CD4-positive, alpha-beta memory T cell (primary cell): ENCODE measurements around the gene PRKG2. TPM values are rescaled to one million over a fixed set of nuclear protein-coding genes. Genes with fewer than 3 reads are reported as not detected.

Experiments
- CTCF ChIA-PET: fragments of 350-600 bp; sonication (Branson Sonifier 250); formaldehyde crosslinking; loops from one replicate; lab custom pipeline; 2021; ENCODE audit warnings: inconsistent platforms; ENCODE audit not compliant: partially characterized antibody; lab: Charles Lee
- POLR2A ChIA-PET: fragments of 350-600 bp; sonication (Branson Sonifier 250); formaldehyde crosslinking; loops from one replicate; lab custom pipeline; 2021; ENCODE audit not compliant: partially characterized antibody; lab: Charles Lee
- DNase-seq, 5 donors: peaks; one replicate each; pipeline versions ENCODE4 v3.0.0 to v3.0.0-alpha.2; 2020 to 2022; ENCODE audit warnings: mixed read lengths in 1 of 5
- H3K27ac ChIP-seq: one replicate; pipeline ENCODE4 v1.7.0; 2013; ENCODE audit warnings: low read depth, low read length
- H3K27me3 ChIP-seq: 2 replicates; pipeline ENCODE4 v1.7.0; 2013; ENCODE audit warnings: mild to moderate bottlenecking, low read length, moderate library complexity; ENCODE audit not compliant: insufficient read depth
- H3K36me3 ChIP-seq: 2 replicates; pipeline ENCODE4 v1.7.0; 2013; ENCODE audit warnings: mild to moderate bottlenecking, low read length, moderate library complexity; ENCODE audit not compliant: insufficient read depth
- H3K4me1 ChIP-seq: 2 replicates; pipeline ENCODE4 v1.7.0; 2013; ENCODE audit warnings: mild to moderate bottlenecking, low read length, moderate library complexity; ENCODE audit not compliant: insufficient read depth
- H3K4me3 ChIP-seq, 2 donors: one replicate each; pipeline ENCODE4 v1.7.0; 2013; ENCODE audit warnings: low read length in 2 of 2, mild to moderate bottlenecking in 1 of 2
- H3K9me3 ChIP-seq, 2 donors: one replicate each; pipeline ENCODE4 v1.7.0; 2013; ENCODE audit warnings: low read length in 2 of 2, control low read depth in 1 of 2; ENCODE audit not compliant: control insufficient read depth in 1 of 2
- H3K27ac Mint-ChIP-seq, 7 donors: one replicate each; pipeline ENCODE4 v1.8.0; 2020 to 2021; ENCODE audit warnings: mixed read lengths in 7 of 7, mild to moderate bottlenecking in 6 of 7, inconsistent platforms in 3 of 7, moderate library complexity in 3 of 7
- H3K27me3 Mint-ChIP-seq, 2 donors: one replicate each; pipeline ENCODE4 v1.8.0; 2020 to 2021; ENCODE audit warnings: mixed read lengths in 2 of 2
- H3K36me3 Mint-ChIP-seq, 2 donors: one replicate each; pipeline ENCODE4 v1.8.0; 2020 to 2021; ENCODE audit warnings: mixed read lengths in 2 of 2, inconsistent platforms in 1 of 2, mild to moderate bottlenecking in 1 of 2
- H3K4me1 Mint-ChIP-seq, 4 donors: one replicate each; pipeline ENCODE4 v1.8.0; 2020 to 2021; ENCODE audit warnings: mixed read lengths in 4 of 4, mild to moderate bottlenecking in 1 of 4
- H3K4me3 Mint-ChIP-seq, 8 donors: one replicate each; pipeline ENCODE4 v1.8.0; 2020 to 2021; ENCODE audit warnings: mixed read lengths in 8 of 8, mild to moderate bottlenecking in 7 of 8, moderate library complexity in 6 of 8, inconsistent platforms in 3 of 8
- H3K9me3 Mint-ChIP-seq, 8 donors: one replicate each; pipeline ENCODE4 v1.8.0; 2020 to 2021; ENCODE audit warnings: mixed read lengths in 8 of 8, mild to moderate bottlenecking in 5 of 8, inconsistent platforms in 3 of 8, moderate library complexity in 1 of 8
- intact Hi-C: fragments of 100-400 bp; cut with micrococcal nuclease; formaldehyde crosslinking; loops from one replicate; pipeline ENCODE4 v1.15.1; 2023
- polyA plus RNA-seq, 2 donors: library from polyadenylated mRNA; unstranded; fragments of 300-500 nt; fragmentation: Illumina TruSeq; gene quantifications; one replicate each; pipeline ENCODE4 v1.2.3, GENCODE V29; 2021
- total RNA-seq, 2 experiments: library from RNA; stranded (reverse); gene quantifications; one replicate each; pipeline ENCODE4 v1.2.3, GENCODE V29; 2021

PRKG2 gene
- total and polyA plus RNA-seq, 4 experiments from 2014 or later, result 1.5 to 5.1 (median 1.9) TPM

DNA sequence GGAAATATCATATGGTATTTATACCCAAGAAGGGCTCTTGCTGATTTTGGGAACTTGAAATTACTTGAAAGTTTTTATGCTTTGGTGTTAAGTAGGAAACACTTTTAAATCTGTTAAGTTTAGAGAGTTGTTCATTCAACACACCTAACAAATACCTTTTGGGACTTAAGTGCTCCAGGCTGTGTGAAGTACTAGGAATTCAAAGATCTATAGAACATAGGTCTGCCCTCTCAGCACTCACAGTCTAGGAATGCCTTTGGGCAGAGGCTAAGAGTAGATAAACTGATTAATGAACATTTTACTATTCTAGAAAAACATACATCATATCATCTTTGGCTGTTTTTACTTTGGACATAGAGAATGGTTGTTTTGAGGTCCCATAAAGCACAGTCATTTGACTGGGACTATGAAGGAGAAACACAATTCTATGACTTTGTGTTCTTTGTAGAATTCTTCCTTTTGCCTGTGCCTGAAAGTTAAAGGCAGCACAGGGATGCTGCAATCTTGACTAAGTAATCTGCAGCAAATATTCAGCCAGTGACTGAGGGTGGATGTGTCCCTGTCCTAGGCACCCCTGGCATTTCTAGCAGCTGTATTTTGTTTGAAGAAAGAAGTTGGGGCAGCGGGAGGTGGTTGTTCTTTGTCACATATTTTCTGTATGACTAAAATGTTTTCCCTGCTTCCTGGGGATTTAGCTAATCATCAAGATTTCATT, 176.2 kb downstream of the PRKG2 start:
- DNase-seq, result no peak
- Mint-ChIP-seq H3K36me3 (no peaks in the 10 kb centered on the region), H3K27ac (no peak overlapping the region), H3K9me3 (no peaks in the 10 kb centered on the region), H3K27me3 (peaks cover 13 to 14% of the 10 kb centered on the region in 2 donors), H3K4me3 (no peak overlapping the region), H3K4me1 (no peaks in the 10 kb centered on the region)
- H3K36me3 ChIP-seq, result no peaks in the 10 kb centered on the region
- no peak overlapping the region for H3K27ac ChIP-seq
- no peak overlapping the region for H3K4me3 ChIP-seq
- H3K9me3 ChIP-seq, result no peaks in the 10 kb centered on the region
- no peaks in the 10 kb centered on the region for H3K4me1 ChIP-seq
- ChIA-PET CTCF (interaction anchor here (0.8 to 11.1 kb wide), 13 partner anchors 13 to 676 kb away, joined by 3 to 150 read pairs (median 5); no protein-coding TSS in a partner anchor), POLR2A (no interaction called here)
- no peaks in the 10 kb centered on the region for H3K27me3 ChIP-seq
- intact Hi-C loops, result no loop called here

Other genes with a start within 250 kb of the PRKG2 start
- not detected for gene BMP3, start 184.5 kb downstream of the PRKG2 start, total RNA-seq
- gene BMP3, start 184.5 kb downstream of the PRKG2 start, polyA plus RNA-seq, result not detected